PFSK-1 (cell line): ENCODE data around the gene ZNF462.

Source experiments
- FOXP2 ChIP-seq: optimal IDR thresholded peaks from 2 replicates; pipeline ENCODE3; 2011; ENCODE audit warnings: borderline replicate concordance, control low read depth, inconsistent platforms; ENCODE audit not compliant: insufficient read depth; ENCODE audit errors: extremely low read length, extremely low read depth
- POLR2AphosphoS5 ChIP-seq: IDR thresholded peaks from 2 replicates; pipeline ENCODE4 v1.6.1; 2012; ENCODE audit warnings: low read depth, mild to moderate bottlenecking, control low read depth, low read length, moderate library complexity
- SIN3A ChIP-seq: IDR thresholded peaks from 2 replicates; pipeline ENCODE4 v1.6.1; 2012; ENCODE audit warnings: mild to moderate bottlenecking, low read length, moderate library complexity, borderline replicate concordance; ENCODE audit not compliant: insufficient read depth
- TAF1 ChIP-seq: IDR thresholded peaks from 2 replicates; pipeline ENCODE4 v1.6.1; 2012; ENCODE audit warnings: low read length, control low read depth, borderline replicate concordance; ENCODE audit not compliant: insufficient read depth
- TF ChIP-seq, protein P1 (sequence below), 2 experiments: IDR thresholded peaks; 2 replicates each; pipeline versions ENCODE4 v1.6.1 to v1.8.0; 2011 to 2012; ENCODE audit warnings: low read depth in 2 of 2, low read length in 2 of 2, control low read depth in 1 of 2, inconsistent platforms in 1 of 2, mild to moderate bottlenecking in 1 of 2, moderate library complexity in 1 of 2; ENCODE audit not compliant: insufficient read depth in 1 of 2

The ZNF462 gene

DNA sequence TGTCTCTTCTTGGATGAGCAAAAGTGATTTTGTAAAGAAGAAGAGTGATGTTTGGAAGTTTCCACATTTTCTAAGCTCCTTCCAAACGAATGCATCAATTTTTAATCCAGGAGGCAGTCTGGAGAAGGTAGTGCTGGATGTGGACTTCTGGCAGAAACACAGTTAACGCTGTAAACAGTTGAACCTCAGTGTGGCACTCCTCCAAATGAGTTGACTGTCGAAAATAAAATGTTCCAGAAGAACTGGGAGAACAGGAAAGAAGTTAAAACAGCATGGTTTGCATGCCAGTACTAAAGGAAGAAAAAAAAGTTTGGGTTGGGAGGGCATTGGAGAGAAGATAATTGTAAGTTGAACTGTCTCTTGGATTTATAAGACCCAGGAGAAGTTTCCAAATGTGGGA lies 6.5 kb downstream of the ZNF462 start:
- TF ChIP-seq, protein P1, sequence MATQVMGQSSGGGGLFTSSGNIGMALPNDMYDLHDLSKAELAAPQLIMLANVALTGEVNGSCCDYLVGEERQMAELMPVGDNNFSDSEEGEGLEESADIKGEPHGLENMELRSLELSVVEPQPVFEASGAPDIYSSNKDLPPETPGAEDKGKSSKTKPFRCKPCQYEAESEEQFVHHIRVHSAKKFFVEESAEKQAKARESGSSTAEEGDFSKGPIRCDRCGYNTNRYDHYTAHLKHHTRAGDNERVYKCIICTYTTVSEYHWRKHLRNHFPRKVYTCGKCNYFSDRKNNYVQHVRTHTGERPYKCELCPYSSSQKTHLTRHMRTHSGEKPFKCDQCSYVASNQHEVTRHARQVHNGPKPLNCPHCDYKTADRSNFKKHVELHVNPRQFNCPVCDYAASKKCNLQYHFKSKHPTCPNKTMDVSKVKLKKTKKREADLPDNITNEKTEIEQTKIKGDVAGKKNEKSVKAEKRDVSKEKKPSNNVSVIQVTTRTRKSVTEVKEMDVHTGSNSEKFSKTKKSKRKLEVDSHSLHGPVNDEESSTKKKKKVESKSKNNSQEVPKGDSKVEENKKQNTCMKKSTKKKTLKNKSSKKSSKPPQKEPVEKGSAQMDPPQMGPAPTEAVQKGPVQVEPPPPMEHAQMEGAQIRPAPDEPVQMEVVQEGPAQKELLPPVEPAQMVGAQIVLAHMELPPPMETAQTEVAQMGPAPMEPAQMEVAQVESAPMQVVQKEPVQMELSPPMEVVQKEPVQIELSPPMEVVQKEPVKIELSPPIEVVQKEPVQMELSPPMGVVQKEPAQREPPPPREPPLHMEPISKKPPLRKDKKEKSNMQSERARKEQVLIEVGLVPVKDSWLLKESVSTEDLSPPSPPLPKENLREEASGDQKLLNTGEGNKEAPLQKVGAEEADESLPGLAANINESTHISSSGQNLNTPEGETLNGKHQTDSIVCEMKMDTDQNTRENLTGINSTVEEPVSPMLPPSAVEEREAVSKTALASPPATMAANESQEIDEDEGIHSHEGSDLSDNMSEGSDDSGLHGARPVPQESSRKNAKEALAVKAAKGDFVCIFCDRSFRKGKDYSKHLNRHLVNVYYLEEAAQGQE (IDR thresholded peaks at IDR 0.05; ENCODE audit: insufficient read depth in 1 of 2, low read depth in 2 of 2, low read length in 2 of 2): no peak
- TF ChIP-seq POLR2AphosphoS5 (no peak), SIN3A (no peak), FOXP2 (no peak), TAF1 (no peak)

DNA sequence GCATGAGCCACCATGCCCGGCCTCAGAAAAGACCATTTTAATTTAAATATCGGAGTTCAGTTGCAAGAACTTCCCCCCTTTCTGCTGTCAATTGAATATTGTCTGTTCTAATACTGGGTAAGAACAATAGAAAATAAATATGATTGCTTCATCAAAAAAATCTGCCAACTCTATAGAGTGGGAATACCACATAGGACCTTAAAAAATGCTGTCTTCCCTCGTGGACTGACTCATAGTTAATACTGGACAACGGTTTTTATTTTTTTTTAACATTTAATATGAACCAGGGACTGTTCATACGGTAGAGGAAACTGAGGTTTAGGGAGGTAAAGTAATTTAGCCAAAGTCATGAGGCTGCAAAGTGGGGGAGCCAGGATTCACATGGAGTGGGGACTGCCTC lies 9.7 kb downstream of the ZNF462 start:
- TF ChIP-seq POLR2AphosphoS5: no peak
- no peak for TF ChIP-seq FOXP2
- no peak for TF ChIP-seq SIN3A
- TF ChIP-seq, protein P1 (IDR thresholded peaks at IDR 0.05; ENCODE audit: insufficient read depth in 1 of 2, low read depth in 2 of 2, low read length in 2 of 2): no peak
- TF ChIP-seq TAF1: no peak

DNA sequence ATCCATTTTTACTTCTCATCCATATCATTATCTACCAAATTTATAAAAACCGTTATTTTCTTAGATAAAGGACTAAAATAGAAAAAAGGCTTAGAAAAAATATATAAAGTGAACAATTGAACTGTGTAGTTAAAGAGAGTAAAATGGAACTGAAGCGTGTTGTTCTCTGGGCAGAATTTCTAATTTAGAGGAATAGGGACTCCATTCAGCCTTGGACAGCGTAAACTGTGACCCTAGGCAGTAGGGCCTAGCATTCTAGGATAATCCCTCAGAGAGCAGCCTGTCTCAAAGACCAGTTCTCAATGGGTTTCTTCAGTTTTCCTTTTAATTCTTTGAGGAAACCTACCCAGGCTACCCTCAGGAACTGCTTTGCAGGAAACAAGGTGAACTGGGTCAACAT lies 11.1 kb downstream of the ZNF462 start:
- TF ChIP-seq POLR2AphosphoS5: no peak
- TF ChIP-seq FOXP2: no peak
- TF ChIP-seq TAF1: no peak
- TF ChIP-seq, protein P1 (IDR thresholded peaks at IDR 0.05; ENCODE audit: insufficient read depth in 1 of 2, low read depth in 2 of 2, low read length in 2 of 2): no peak
- TF ChIP-seq SIN3A: no peak

DNA sequence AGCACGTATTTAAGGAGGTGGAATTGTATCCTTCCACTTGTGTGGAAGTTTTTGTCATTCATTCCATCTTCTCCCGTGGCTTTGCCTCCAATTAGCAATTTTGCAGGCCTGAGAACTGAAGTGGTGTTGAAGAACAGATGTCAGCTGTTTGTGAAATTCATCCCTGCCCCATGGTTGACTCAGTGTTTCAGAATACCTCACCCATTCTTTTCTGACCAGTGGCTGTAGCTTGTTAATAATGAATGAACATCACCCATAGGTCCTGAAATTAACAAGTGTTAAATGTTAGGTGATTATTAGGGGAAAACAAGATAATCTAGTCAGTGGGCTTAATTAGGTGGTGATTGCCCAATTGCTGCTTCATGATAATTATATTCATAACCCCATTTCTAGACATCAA lies 11.7 kb downstream of the ZNF462 start:
- TF ChIP-seq TAF1: no peak
- TF ChIP-seq, protein P1 (IDR thresholded peaks at IDR 0.05; ENCODE audit: insufficient read depth in 1 of 2, low read depth in 2 of 2, low read length in 2 of 2): no peak
- TF ChIP-seq FOXP2: no peak
- TF ChIP-seq SIN3A: no peak
- TF ChIP-seq POLR2AphosphoS5: no peak

DNA sequence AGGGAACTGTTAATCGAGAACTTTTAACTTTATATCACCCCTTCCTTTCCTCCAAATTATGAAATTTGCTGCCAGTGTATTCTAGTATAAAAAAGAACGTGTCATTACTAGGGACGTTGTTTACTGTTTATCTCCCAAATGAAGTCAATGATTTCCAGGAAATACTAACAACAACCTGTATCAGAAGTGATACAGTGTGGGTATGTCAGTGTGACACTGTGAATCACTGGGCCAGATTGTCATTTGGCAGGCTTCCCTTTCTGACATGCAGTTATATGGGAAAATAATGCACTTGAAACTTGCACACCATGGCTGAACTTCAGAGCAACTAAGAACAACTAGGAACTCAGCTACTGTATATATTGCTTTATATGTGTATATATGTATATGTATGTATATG lies 12.6 kb downstream of the ZNF462 start:
- no peak for TF ChIP-seq FOXP2
- TF ChIP-seq, protein P1 (IDR thresholded peaks at IDR 0.05; ENCODE audit: insufficient read depth in 1 of 2, low read depth in 2 of 2, low read length in 2 of 2): no peak
- no peak for TF ChIP-seq TAF1
- no peak for TF ChIP-seq SIN3A
- no peak for TF ChIP-seq POLR2AphosphoS5
